Diencephalon (tissue), 1 donor: ENCODE results near the gene LONRF3. TPM values are rescaled to one million over a fixed set of nuclear protein-coding genes. Genes with fewer than 3 reads are reported as not detected.

Experiments
- total RNA-seq: library from RNA; depleted of rRNA; stranded (reverse); fragments of >200 nt; gene quantifications from one replicate; pipeline ENCODE4 v1.2.3, GENCODE V29; 2014

LONRF3 gene
- 3.7 TPM for total RNA-seq

GRCh38 chrX:118974088-118974907 is at the start of gene LONRF3:
Gene LONRF3, plus strand, starts transcription at chrX:118974618. Its CDS starts 163 bp downstream, at chrX:118974781.

Other genes with a start within 250 kb of the LONRF3 start
- gene IL13RA1, start 247.0 kb upstream of the LONRF3 start, total RNA-seq, result 9.5 TPM
- gene ZCCHC12, start 150.8 kb upstream of the LONRF3 start, total RNA-seq, result 143 TPM
- not detected for gene CT47C1, start 98.4 kb downstream of the LONRF3 start, total RNA-seq
- under 0.01 TPM for gene KIAA1210, start 153.2 kb downstream of the LONRF3 start, total RNA-seq